PFSK-1 (cell line): ENCODE measurements around the gene DOK4.

ENCODE experiments used
- FOXP2 ChIP-seq: optimal IDR thresholded peaks from 2 replicates; pipeline ENCODE3; 2011; ENCODE audit warnings: borderline replicate concordance, control low read depth, inconsistent platforms; ENCODE audit not compliant: insufficient read depth; ENCODE audit errors: extremely low read length, extremely low read depth
- POLR2AphosphoS5 ChIP-seq: IDR thresholded peaks from 2 replicates; pipeline ENCODE4 v1.6.1; 2012; ENCODE audit warnings: low read depth, mild to moderate bottlenecking, control low read depth, low read length, moderate library complexity
- SIN3A ChIP-seq: IDR thresholded peaks from 2 replicates; pipeline ENCODE4 v1.6.1; 2012; ENCODE audit warnings: mild to moderate bottlenecking, low read length, moderate library complexity, borderline replicate concordance; ENCODE audit not compliant: insufficient read depth
- TAF1 ChIP-seq: IDR thresholded peaks from 2 replicates; pipeline ENCODE4 v1.6.1; 2012; ENCODE audit warnings: low read length, control low read depth, borderline replicate concordance; ENCODE audit not compliant: insufficient read depth
- TF ChIP-seq, protein P1 (sequence below), 2 experiments: IDR thresholded peaks; 2 replicates each; pipeline versions ENCODE4 v1.6.1 to v1.8.0; 2011 to 2012; ENCODE audit warnings: low read depth in 2 of 2, low read length in 2 of 2, control low read depth in 1 of 2, inconsistent platforms in 1 of 2, mild to moderate bottlenecking in 1 of 2, moderate library complexity in 1 of 2; ENCODE audit not compliant: insufficient read depth in 1 of 2

DOK4 gene

GRCh38 chr16:57484515-57485005, 1.7 kb downstream of the DOK4 start:
- TF ChIP-seq POLR2AphosphoS5 = no peak
- no peak for TF ChIP-seq TAF1
- TF ChIP-seq SIN3A = no peak
- TF ChIP-seq FOXP2 = no peak
- TF ChIP-seq, protein P1, sequence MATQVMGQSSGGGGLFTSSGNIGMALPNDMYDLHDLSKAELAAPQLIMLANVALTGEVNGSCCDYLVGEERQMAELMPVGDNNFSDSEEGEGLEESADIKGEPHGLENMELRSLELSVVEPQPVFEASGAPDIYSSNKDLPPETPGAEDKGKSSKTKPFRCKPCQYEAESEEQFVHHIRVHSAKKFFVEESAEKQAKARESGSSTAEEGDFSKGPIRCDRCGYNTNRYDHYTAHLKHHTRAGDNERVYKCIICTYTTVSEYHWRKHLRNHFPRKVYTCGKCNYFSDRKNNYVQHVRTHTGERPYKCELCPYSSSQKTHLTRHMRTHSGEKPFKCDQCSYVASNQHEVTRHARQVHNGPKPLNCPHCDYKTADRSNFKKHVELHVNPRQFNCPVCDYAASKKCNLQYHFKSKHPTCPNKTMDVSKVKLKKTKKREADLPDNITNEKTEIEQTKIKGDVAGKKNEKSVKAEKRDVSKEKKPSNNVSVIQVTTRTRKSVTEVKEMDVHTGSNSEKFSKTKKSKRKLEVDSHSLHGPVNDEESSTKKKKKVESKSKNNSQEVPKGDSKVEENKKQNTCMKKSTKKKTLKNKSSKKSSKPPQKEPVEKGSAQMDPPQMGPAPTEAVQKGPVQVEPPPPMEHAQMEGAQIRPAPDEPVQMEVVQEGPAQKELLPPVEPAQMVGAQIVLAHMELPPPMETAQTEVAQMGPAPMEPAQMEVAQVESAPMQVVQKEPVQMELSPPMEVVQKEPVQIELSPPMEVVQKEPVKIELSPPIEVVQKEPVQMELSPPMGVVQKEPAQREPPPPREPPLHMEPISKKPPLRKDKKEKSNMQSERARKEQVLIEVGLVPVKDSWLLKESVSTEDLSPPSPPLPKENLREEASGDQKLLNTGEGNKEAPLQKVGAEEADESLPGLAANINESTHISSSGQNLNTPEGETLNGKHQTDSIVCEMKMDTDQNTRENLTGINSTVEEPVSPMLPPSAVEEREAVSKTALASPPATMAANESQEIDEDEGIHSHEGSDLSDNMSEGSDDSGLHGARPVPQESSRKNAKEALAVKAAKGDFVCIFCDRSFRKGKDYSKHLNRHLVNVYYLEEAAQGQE (IDR thresholded peaks at IDR 0.05; ENCODE audit: insufficient read depth in 1 of 2, low read depth in 2 of 2, low read length in 2 of 2) = no peak

GRCh38 chr16:57483725-57484514, 2.4 kb downstream of the DOK4 start:
- TF ChIP-seq, protein P1 (IDR thresholded peaks at IDR 0.05; ENCODE audit: insufficient read depth in 1 of 2, low read depth in 2 of 2, low read length in 2 of 2) = no peak
- TF ChIP-seq POLR2AphosphoS5 (no peak), FOXP2 (no peak), TAF1 (no peak), SIN3A (no peak)

DNA sequence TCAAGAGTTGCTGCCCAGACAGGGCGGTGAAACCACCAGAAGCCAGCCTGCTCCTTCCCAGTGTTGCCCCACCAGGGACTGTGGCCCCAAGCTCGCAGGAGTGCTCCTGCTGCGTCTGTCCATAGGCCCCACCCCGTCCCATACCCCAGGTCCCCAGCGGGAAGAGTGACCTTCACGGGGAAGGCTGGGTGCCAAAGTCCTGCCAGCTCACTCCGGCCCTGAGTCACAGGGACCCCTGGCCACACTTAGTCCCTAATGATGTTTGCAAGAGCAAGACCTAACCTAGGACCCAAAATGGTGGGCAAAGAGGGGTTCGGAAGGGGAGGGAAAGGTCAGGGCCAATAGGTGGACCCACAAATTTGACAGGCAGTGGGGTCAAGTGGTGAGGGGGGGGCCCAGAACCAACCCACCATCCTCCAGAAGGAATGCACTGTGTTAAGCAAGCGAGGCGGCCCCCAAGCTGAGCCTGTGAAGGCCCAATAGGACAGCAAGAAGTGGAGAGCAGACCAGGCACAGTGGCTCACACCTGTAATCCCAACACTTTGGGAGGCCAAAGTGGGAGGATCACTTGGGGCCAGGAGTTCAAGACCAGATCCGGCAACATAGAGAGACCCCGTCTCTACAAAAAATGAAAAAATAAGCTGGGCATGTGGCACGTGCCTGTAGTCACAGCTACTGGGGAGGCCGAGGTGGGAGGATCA, 3.3 kb downstream of the DOK4 start:
- TF ChIP-seq SIN3A (no peak), FOXP2 (no peak), POLR2AphosphoS5 (no peak), TAF1 (no peak)
- TF ChIP-seq, protein P1 (IDR thresholded peaks at IDR 0.05; ENCODE audit: insufficient read depth in 1 of 2, low read depth in 2 of 2, low read length in 2 of 2) = no peak

DNA sequence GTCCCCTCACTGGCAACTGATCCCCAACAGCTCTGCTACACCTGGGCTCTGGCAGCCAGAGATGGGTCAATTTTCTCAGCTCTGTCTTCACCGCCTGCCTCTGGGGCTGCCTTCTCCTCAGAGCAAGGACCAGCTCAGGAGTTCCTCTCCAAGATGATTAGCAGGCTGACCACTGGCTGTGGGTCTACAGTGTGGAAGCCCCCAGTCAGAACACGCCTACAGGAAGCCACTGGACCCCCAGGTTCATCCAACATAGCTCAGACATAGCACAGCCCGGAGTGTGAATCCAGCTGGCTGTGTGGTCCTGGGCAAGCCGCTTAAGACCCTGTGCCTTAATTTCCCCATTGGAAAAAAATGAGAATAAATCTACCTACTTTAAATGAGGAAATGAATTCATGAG, 4.9 kb downstream of the DOK4 start:
- TF ChIP-seq SIN3A (no peak), TAF1 (no peak), POLR2AphosphoS5 (no peak), FOXP2 (no peak)
- TF ChIP-seq, protein P1 (IDR thresholded peaks at IDR 0.05; ENCODE audit: insufficient read depth in 1 of 2, low read depth in 2 of 2, low read length in 2 of 2) = no peak
